ENCODE measurements around the gene ERI3.

DNA sequence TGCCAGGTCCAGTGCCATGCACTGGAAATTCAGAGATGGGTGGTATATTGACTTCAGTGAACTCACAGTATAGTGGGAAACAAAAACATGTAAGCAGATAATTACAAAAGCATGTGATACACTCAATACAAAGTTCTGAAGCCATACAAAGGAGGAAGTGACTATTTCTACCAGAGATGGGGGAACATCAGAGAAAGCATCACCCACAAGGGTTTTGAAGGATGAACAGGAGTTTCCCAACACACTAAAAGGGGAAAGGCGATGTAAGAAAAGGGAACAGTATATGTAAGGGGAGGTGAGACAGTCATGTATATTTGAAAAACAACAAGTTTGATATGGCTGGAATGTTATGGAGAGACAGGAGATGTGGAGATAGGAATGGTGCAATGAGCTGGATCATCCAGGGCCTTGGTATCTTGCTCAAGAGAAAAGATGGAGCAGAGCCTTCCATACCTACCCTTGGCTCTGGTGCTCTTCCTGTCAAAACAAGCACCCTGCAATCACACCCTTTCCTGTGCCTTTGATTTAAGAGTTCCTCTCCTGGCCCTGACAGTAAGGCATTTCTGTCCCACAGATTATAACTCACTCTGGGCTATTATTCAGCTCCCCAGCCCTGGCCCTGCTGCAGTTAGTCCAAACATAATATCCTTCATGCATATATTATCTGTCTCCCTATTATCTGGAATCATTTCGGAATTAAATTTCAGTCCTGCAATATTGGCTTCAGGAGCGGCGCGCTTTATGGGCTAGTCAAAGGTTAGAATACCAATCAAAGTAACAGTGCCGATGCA is 81.3 kb downstream of the ERI3 start:
- TF ChIP-seq, protein P1, sequence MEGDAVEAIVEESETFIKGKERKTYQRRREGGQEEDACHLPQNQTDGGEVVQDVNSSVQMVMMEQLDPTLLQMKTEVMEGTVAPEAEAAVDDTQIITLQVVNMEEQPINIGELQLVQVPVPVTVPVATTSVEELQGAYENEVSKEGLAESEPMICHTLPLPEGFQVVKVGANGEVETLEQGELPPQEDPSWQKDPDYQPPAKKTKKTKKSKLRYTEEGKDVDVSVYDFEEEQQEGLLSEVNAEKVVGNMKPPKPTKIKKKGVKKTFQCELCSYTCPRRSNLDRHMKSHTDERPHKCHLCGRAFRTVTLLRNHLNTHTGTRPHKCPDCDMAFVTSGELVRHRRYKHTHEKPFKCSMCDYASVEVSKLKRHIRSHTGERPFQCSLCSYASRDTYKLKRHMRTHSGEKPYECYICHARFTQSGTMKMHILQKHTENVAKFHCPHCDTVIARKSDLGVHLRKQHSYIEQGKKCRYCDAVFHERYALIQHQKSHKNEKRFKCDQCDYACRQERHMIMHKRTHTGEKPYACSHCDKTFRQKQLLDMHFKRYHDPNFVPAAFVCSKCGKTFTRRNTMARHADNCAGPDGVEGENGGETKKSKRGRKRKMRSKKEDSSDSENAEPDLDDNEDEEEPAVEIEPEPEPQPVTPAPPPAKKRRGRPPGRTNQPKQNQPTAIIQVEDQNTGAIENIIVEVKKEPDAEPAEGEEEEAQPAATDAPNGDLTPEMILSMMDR (IDR thresholded peaks at IDR 0.05): no peak
- TF ChIP-seq POLR2A (IDR thresholded peaks at IDR 0.05): no peak
- TF ChIP-seq EP300 (IDR thresholded peaks at IDR 0.05; ENCODE audit: low read depth): no peak
